H1 (cell line): Measurements from ENCODE around the gene FERMT1. TPM values are rescaled to one million over a fixed set of nuclear protein-coding genes. Genes with fewer than 3 reads are reported as not detected.

ENCODE experiments used
- ATF2 ChIP-seq: IDR thresholded peaks from 2 replicates; pipeline ENCODE4 v1.6.1; 2012; ENCODE audit warnings: low read length, inconsistent platforms
- RFX5 ChIP-seq: IDR thresholded peaks from 2 replicates; pipeline ENCODE4 v1.6.1; 2011; ENCODE audit warnings: low read depth, low read length, improper control_type of control experiment, borderline replicate concordance
- SP2 ChIP-seq: IDR thresholded peaks from 2 replicates; pipeline ENCODE4 v1.6.1; 2012; ENCODE audit warnings: mild to moderate bottlenecking, low read length, inconsistent platforms
- TAF1 ChIP-seq: IDR thresholded peaks from 2 replicates; pipeline ENCODE4 v1.6.1; 2011; ENCODE audit warnings: mild to moderate bottlenecking, low read depth, low read length
- polyA plus RNA-seq, 7 experiments: library from polyadenylated mRNA; depleted of rRNA in 3 of 7; stranded (reverse) in 5 of 7; unstranded in 2 of 7; fragments of >200 nt in 5 of 7; fragments of 200-250 nt in 2 of 7; gene quantifications; 1 replicate in 5 of 7; 2 replicates in 1 of 7; 4 replicates in 1 of 7; pipeline versions ENCODE4 v1.2.1 to v1.2.3, GENCODE V29; 2011 to 2013; ENCODE audit warnings: missing spikeins in 2 of 7, mixed read lengths in 2 of 7
- total RNA-seq: library from RNA; stranded (reverse); fragmentation: NEBNext Ultra II Directional; extraction: Animal tissue kit (Norgen Biotek cat#: 25700); gene quantifications from 2 replicates; pipeline ENCODE4 v1.2.1, GENCODE V29; 2021

FERMT1 gene
- total and polyA plus RNA-seq, 2 of the 8 experiments (the other 6 are each of a cell fraction or from before 2014, with no cell fraction given) = 4.2 to 17.8 TPM

- no peak for TF ChIP-seq ATF2
- TF ChIP-seq RFX5 = no peak
- TF ChIP-seq TAF1 = no peak
- TF ChIP-seq SP2 = no peak
These were observed 45.4 kb upstream of the FERMT1 start (continued) for GRCh38 chr20:6168204-6168603.
